Measurements from ENCODE around the gene SCAPER. TPM values are rescaled to one million over a fixed set of nuclear protein-coding genes. Genes with fewer than 3 reads are reported as not detected.

Gene SCAPER
- total and polyA plus RNA-seq, 10 of the 15 experiments (the other 5 are each of a cell fraction or from before 2014, with no cell fraction given), result 1.0 to 7.7 (median 3.9) TPM

- TF ChIP-seq, protein P1, sequence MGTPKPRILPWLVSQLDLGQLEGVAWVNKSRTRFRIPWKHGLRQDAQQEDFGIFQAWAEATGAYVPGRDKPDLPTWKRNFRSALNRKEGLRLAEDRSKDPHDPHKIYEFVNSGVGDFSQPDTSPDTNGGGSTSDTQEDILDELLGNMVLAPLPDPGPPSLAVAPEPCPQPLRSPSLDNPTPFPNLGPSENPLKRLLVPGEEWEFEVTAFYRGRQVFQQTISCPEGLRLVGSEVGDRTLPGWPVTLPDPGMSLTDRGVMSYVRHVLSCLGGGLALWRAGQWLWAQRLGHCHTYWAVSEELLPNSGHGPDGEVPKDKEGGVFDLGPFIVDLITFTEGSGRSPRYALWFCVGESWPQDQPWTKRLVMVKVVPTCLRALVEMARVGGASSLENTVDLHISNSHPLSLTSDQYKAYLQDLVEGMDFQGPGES (IDR thresholded peaks at IDR 0.05), result no peak
- no peak for TF ChIP-seq POU2F2 (IDR thresholded peaks at IDR 0.05; ENCODE audit: borderline replicate concordance, low read depth, low read length)
These were observed 551.2 kb downstream of the SCAPER start (continued) for GRCh38 chr15:76353903-76354302.

DNA sequence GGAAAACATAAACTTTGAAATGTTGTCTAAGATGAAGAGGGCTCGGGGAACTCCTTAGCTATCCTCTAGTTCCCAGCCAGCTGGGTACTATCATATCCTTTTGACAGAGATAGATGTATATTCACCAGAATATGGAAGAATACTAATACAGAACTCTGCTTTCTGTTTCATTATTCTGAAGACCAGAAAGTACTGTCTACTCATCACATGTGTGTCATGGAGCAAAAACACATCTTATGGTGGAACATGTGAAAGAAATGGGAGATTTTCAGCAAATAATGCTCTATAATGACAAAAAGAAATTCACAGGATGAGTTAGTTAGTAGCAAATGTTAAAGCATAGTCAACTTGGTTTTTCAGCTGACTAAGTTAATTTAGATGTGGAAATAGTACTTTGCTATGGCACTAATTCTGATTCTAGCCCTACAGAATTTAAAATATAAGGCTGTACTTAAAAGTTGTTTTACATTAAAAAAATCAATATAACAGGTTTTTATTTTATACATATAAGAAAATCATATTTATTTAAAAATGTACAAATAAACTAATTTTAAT lies 552.0 kb downstream of the SCAPER start:
- in situ Hi-C loops (cut with MboI) (no loop called here), intact Hi-C loops (cut with micrococcal nuclease; ENCODE audit: unreplicated experiment) (no loop called here)
- DNase-seq (ENCODE audit: low read depth, low spot score) (no peak), ATAC-seq (no peak), FAIRE-seq (peak; percentile 78)
- H3K9me3 ChIP-seq (replicated peaks; ENCODE audit: control insufficient read depth, insufficient read depth, low read length), result no peaks in the 10 kb centered on the region
- BruUV-seq (replicated peaks), result no TSS peak
- H3K27me3 ChIP-seq (replicated peaks in 1 of 2; ENCODE audit: control insufficient read depth in 2 of 2, insufficient read depth in 2 of 2, low read length in 1 of 2), result no peaks in the 10 kb centered on the region
- H3K4me1 ChIP-seq (ENCODE audit: control insufficient read depth, insufficient read depth, low read length), result no peaks in the 10 kb centered on the region
- H3K4me3 ChIP-seq, result no peak overlapping the region
- H3K4me2 ChIP-seq (ENCODE audit: control insufficient read depth, insufficient read depth), result no peak overlapping the region
- no peaks in the 10 kb centered on the region for H3K36me3 ChIP-seq (ENCODE audit: control insufficient read depth in 2 of 2, insufficient read depth in 2 of 2, low read length in 1 of 2)
- ChIA-PET POLR2A (no interaction called here), SMC1A (ENCODE audit: uncharacterized antibody, unreplicated experiment) (no interaction called here), RAD21 (ENCODE audit: unreplicated experiment) (no interaction called here), CTCF (interaction anchor here (0.9 kb wide), 1 partner anchor 17 kb away, joined by 3 read pairs; no protein-coding TSS in a partner anchor)
- no peak overlapping the region for H2AFZ ChIP-seq (ENCODE audit: control insufficient read depth, low read depth, low read length)
- no peaks in the 10 kb centered on the region for H4K20me1 ChIP-seq (ENCODE audit: control insufficient read depth, insufficient read depth)
- 36% methylated on average over 1 of the region's 1 CpG for WGBS (ENCODE audit: insufficient coverage, insufficient replicate concordance, low lambda C conversion rate, missing lambda C conversion rate)
- no peaks in the 10 kb centered on the region for H3K79me2 ChIP-seq (ENCODE audit: control insufficient read depth, insufficient read depth, low read length)
- no peak overlapping the region for H3K27ac ChIP-seq (ENCODE audit: control insufficient read depth, insufficient read depth)
- H3K9ac ChIP-seq (ENCODE audit: control insufficient read depth, insufficient read depth, low read length), result no peak overlapping the region
- no peak for TF ChIP-seq RBBP5 (conservative IDR thresholded peaks at IDR 0.05)
- no peak for TF ChIP-seq BACH1 (IDR thresholded peaks at IDR 0.05; ENCODE audit: borderline replicate concordance)
- TF ChIP-seq, protein P2, sequence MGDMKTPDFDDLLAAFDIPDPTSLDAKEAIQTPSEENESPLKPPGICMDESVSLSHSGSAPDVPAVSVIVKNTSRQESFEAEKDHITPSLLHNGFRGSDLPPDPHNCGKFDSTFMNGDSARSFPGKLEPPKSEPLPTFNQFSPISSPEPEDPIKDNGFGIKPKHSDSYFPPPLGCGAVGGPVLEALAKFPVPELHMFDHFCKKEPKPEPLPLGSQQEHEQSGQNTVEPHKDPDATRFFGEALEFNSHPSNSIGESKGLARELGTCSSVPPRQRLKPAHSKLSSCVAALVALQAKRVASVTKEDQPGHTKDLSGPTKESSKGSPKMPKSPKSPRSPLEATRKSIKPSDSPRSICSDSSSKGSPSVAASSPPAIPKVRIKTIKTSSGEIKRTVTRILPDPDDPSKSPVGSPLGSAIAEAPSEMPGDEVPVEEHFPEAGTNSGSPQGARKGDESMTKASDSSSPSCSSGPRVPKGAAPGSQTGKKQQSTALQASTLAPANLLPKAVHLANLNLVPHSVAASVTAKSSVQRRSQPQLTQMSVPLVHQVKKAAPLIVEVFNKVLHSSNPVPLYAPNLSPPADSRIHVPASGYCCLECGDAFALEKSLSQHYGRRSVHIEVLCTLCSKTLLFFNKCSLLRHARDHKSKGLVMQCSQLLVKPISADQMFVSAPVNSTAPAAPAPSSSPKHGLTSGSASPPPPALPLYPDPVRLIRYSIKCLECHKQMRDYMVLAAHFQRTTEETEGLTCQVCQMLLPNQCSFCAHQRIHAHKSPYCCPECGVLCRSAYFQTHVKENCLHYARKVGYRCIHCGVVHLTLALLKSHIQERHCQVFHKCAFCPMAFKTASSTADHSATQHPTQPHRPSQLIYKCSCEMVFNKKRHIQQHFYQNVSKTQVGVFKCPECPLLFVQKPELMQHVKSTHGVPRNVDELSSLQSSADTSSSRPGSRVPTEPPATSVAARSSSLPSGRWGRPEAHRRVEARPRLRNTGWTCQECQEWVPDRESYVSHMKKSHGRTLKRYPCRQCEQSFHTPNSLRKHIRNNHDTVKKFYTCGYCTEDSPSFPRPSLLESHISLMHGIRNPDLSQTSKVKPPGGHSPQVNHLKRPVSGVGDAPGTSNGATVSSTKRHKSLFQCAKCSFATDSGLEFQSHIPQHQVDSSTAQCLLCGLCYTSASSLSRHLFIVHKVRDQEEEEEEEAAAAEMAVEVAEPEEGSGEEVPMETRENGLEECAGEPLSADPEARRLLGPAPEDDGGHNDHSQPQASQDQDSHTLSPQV (IDR thresholded peaks at IDR 0.05), result no peak
- no peak for TF ChIP-seq ZZZ3 (IDR thresholded peaks at IDR 0.05; ENCODE audit: control insufficient read depth, insufficient read length, low read depth)
- no peak for TF ChIP-seq GATAD2B (conservative IDR thresholded peaks at IDR 0.05; ENCODE audit: low read depth)
- TF ChIP-seq RB1 (IDR thresholded peaks at IDR 0.05; ENCODE audit: borderline replicate concordance), result no peak
- TF ChIP-seq BCL3 (IDR thresholded peaks at IDR 0.05; ENCODE audit: borderline replicate concordance, insufficient read depth, low read depth, low read length, poor library complexity, severe bottlenecking), result no peak
- TF ChIP-seq USF1 (IDR thresholded peaks at IDR 0.05; ENCODE audit: borderline replicate concordance, extremely low read length, insufficient read depth, low read depth, low read length), result no peak
- no peak for TF ChIP-seq BRCA1 (IDR thresholded peaks at IDR 0.05; ENCODE audit: low read depth, low read length)
- no peak for TF ChIP-seq HCFC1 (IDR thresholded peaks at IDR 0.05; ENCODE audit: low read length)
- no peak for TF ChIP-seq POLR2AphosphoS2 (IDR thresholded peaks at IDR 0.05; ENCODE audit: low read depth, low read length)
- TF ChIP-seq NFYB (IDR thresholded peaks at IDR 0.05; ENCODE audit: insufficient read depth, low read depth, low read length), result no peak
- no peak for TF ChIP-seq CHD2 (IDR thresholded peaks at IDR 0.05; ENCODE audit: borderline replicate concordance, low read depth, low read length)

Data from GM12878 (cell line).